SU-DHL-6 (cell line): Measurements from ENCODE around the gene PARVB.

Experiments
- H2AFZ ChIP-seq: fragments of 200-600 bp; sonication (generic); 2 replicates; pipeline ENCODE4 v1.6.1; 2014; ENCODE audit warnings: low read depth, mild to moderate bottlenecking, moderate library complexity, mixed read lengths, antibody characterized with exemption, low read length; ENCODE audit not compliant: severe bottlenecking
- H3F3A ChIP-seq: fragments of 200-600 bp; shearing (Covaris generic); 2 replicates; pipeline ENCODE4 v1.6.0; 2016; ENCODE audit warnings: antibody characterized with exemption, mild to moderate bottlenecking; ENCODE audit not compliant: insufficient read depth
- H3K27ac ChIP-seq: fragments of 200-600 bp; sonication (generic); 2 replicates; pipeline ENCODE4 v1.5.1; 2016; ENCODE audit warnings: low read depth, mild to moderate bottlenecking, low read length, moderate library complexity, mixed read lengths
- H3K27me3 ChIP-seq: fragments of 200-600 bp; sonication (generic), shearing (Covaris generic); 2 replicates; pipeline ENCODE4 v1.6.0; 2014; ENCODE audit warnings: mild to moderate bottlenecking, low read length
- H3K36me3 ChIP-seq: fragments of 200-600 bp; sonication (generic); 2 replicates; pipeline ENCODE4 v1.6.1; 2014; ENCODE audit warnings: mild to moderate bottlenecking, low read length, mixed read lengths
- H3K4me2 ChIP-seq: fragments of 300-600, 200-600 bp; shearing (Covaris generic), sonication (generic); 2 replicates; pipeline ENCODE4 v1.6.0; 2014; ENCODE audit warnings: low read length, low read depth, mild to moderate bottlenecking; ENCODE audit not compliant: poor library complexity, severe bottlenecking
- H3K4me3 ChIP-seq: fragments of 200-600 bp; sonication (generic); 2 replicates; pipeline ENCODE4 v1.5.1; 2014; ENCODE audit warnings: antibody characterized with exemption, low read length, mild to moderate bottlenecking, mixed read lengths; ENCODE audit not compliant: insufficient read depth, poor library complexity, severe bottlenecking
- H3K79me2 ChIP-seq: fragments of 200-600 bp; sonication (generic); 2 replicates; pipeline ENCODE4 v1.6.1; 2014; ENCODE audit warnings: mild to moderate bottlenecking, low read length, moderate library complexity; ENCODE audit not compliant: insufficient read depth
- H3K9ac ChIP-seq: fragments of 200-600 bp; sonication (generic); 2 replicates; pipeline ENCODE4 v1.7.0; 2014; ENCODE audit warnings: mild to moderate bottlenecking, low read length
- H3K9me2 ChIP-seq: fragments of 200-600 bp; sonication (generic); replicated peaks from 2 replicates; pipeline ENCODE4 v1.6.1; 2014; ENCODE audit warnings: low read length; ENCODE audit not compliant: insufficient read depth
- H3K9me3 ChIP-seq: fragments of 200-600 bp; sonication (generic); 2 replicates; pipeline ENCODE4 v1.6.1; 2014; ENCODE audit warnings: low read length, mixed read lengths; ENCODE audit not compliant: insufficient read depth
- H4K20me1 ChIP-seq: fragments of 200-600 bp; sonication (generic); 2 replicates; pipeline ENCODE4 v1.6.1; 2014; ENCODE audit warnings: low read depth, mild to moderate bottlenecking, antibody characterized with exemption, low read length, moderate library complexity, mixed read lengths
- CTCF ChIP-seq: fragments of 200-600 bp; sonication (generic); IDR thresholded peaks from one replicate; pipeline ENCODE4 v1.5.1; 2017; ENCODE audit warnings: antibody characterized with exemption, mild to moderate bottlenecking, low read length, moderate library complexity; ENCODE audit not compliant: insufficient read depth, poor library complexity, severe bottlenecking
- EZH2phosphoT487 ChIP-seq: fragments of 200-600 bp; sonication (generic), shearing (Covaris generic); conservative IDR thresholded peaks from 2 replicates; pipeline ENCODE4 v1.6.1; 2018; ENCODE audit warnings: mild to moderate bottlenecking, antibody characterized with exemption, low read length, moderate library complexity, mixed read lengths

The PARVB gene

DNA sequence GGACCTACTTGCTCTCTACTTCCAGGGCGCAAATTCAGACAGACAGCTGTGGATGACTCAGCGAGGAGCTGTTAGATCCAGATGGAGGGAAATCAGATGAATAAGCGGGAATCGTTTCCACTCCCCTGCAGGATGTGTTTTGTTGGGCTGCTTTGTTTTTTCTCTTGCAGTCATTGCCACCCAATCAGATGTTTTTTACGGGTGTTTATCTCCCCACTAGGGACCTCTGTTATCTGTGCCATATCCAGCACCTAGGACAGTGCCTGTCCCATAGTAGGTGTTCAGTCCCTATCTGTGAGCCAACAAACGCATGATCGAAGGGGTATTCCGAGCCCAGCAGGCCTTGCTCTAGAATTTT lies 105.5 kb downstream of the PARVB start:
- TF ChIP-seq CTCF: no peak
- TF ChIP-seq EZH2phosphoT487: no peak
- no peaks in the 10 kb centered on the region for H3K9me2 ChIP-seq
- H3K4me3 ChIP-seq: no peak overlapping the region
- no peak overlapping the region for H3K4me2 ChIP-seq
- H2AFZ ChIP-seq: no peak overlapping the region
- H3K9ac ChIP-seq: no peak overlapping the region
- no peaks in the 10 kb centered on the region for H3F3A ChIP-seq
- peaks cover 12% of the 10 kb centered on the region; the same call in 1 of the 2 replicates for H3K9me3 ChIP-seq
- no peaks in the 10 kb centered on the region for H3K79me2 ChIP-seq
- H3K36me3 ChIP-seq: no peaks in the 10 kb centered on the region
- H4K20me1 ChIP-seq: no peaks in the 10 kb centered on the region
- H3K27me3 ChIP-seq: no peaks in the 10 kb centered on the region
- no peak overlapping the region for H3K27ac ChIP-seq

- H3K9me2 ChIP-seq: no peaks in the 10 kb centered on the region
- H4K20me1 ChIP-seq: no peaks in the 10 kb centered on the region
- TF ChIP-seq EZH2phosphoT487 (no peak), CTCF (no peak)
- no peak overlapping the region for H3K27ac ChIP-seq
- H3K9ac ChIP-seq: no peak overlapping the region
- no peaks in the 10 kb centered on the region for H3F3A ChIP-seq
- peaks cover 12% of the 10 kb centered on the region; the same call in 1 of the 2 replicates for H3K9me3 ChIP-seq
- no peak overlapping the region for H3K4me3 ChIP-seq
- H3K4me2 ChIP-seq: no peak overlapping the region
- no peaks in the 10 kb centered on the region for H3K27me3 ChIP-seq
- H3K79me2 ChIP-seq: no peaks in the 10 kb centered on the region
- H3K36me3 ChIP-seq: no peaks in the 10 kb centered on the region
- H2AFZ ChIP-seq: no peak overlapping the region
Observed at GRCh38 chr22:44130076-44130711, 106.1 kb downstream of the PARVB start.

DNA sequence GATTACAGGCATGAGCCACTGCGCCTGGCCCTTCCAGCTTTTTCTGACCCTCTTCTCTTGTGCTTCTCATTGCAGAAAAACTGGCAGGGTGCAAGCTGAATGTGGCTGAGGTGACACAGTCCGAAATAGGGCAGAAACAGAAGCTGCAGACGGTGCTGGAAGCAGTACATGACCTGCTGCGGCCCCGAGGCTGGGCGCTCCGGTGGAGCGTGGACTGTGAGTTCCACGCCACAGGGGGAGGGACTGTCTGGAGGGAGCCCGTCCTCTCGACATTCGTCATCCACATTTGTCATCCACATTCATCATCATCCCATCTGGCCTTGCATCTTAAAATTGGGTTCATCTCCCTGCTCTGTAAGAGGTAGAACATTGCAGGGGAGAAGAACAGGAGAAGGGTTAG lies 107.3 kb downstream of the PARVB start:
- peaks cover 10% of the 10 kb centered on the region; the same call in 1 of the 2 replicates for H3K9me3 ChIP-seq
- H3K79me2 ChIP-seq: no peaks in the 10 kb centered on the region
- H3K9ac ChIP-seq: no peak overlapping the region
- no peak overlapping the region for H3K4me3 ChIP-seq
- H3K27ac ChIP-seq: no peak overlapping the region
- TF ChIP-seq EZH2phosphoT487 (no peak), CTCF (no peak)
- no peaks in the 10 kb centered on the region for H3K9me2 ChIP-seq
- H3F3A ChIP-seq: no peaks in the 10 kb centered on the region
- H3K27me3 ChIP-seq: no peaks in the 10 kb centered on the region
- H2AFZ ChIP-seq: no peak overlapping the region
- no peaks in the 10 kb centered on the region for H3K36me3 ChIP-seq
- no peaks in the 10 kb centered on the region for H4K20me1 ChIP-seq
- no peak overlapping the region for H3K4me2 ChIP-seq
